Subcutaneous adipose tissue (tissue), 4 donors: ENCODE measurements around the gene PCGF2. TPM values are rescaled to one million over a fixed set of nuclear protein-coding genes. Genes with fewer than 3 reads are reported as not detected.

Experiments
- total RNA-seq, 4 donors: library from RNA; depleted of rRNA; stranded (reverse); fragments of >200 nt; gene quantifications; one replicate each; pipeline ENCODE4 v1.1.0, GENCODE V29; 2016
- TF ChIP-seq, protein P1 (sequence below): fragments of 450-650 bp; IDR thresholded peaks from one replicate; pipeline ENCODE4 v1.5.1; 2016; ENCODE audit warnings: low read depth, mild to moderate bottlenecking, control low read depth, antibody characterized with exemption, moderate library complexity

PCGF2 gene
- total RNA-seq, 4 donors from 2014 or later: 4.1 to 10.7 (median 7.4) TPM

DNA sequence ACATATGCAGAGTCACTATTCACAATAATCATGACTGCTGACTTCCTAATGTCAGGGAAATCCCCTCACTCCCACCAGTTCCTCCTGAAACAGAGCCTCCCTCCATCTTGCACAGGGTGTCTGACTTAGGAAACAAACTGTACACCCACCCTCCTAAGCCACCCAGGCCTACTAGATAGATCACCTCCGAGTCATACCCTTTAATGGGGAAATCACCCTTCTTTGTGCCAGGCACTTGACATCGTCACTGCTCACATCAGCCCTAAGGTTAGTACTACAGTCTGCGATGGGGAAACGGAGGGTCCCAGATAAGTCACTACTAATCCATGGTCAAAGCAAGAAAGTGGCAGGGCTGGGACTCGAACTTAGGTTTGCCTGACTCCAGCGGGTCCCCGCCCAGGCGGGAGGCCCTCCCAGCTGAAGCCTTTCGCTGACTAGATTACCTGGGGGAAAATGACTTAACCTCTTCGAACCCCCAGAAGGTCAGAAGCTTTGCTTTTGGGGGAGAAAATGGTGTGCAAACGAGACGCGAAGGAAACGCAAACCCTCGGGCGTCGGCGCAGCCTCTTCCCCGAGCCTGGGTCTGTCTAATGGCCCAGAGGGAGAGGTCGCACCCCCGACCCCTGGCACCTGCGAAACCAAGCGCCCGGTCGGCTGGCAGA, 46.5 kb downstream of the PCGF2 start:
- TF ChIP-seq, protein P1, sequence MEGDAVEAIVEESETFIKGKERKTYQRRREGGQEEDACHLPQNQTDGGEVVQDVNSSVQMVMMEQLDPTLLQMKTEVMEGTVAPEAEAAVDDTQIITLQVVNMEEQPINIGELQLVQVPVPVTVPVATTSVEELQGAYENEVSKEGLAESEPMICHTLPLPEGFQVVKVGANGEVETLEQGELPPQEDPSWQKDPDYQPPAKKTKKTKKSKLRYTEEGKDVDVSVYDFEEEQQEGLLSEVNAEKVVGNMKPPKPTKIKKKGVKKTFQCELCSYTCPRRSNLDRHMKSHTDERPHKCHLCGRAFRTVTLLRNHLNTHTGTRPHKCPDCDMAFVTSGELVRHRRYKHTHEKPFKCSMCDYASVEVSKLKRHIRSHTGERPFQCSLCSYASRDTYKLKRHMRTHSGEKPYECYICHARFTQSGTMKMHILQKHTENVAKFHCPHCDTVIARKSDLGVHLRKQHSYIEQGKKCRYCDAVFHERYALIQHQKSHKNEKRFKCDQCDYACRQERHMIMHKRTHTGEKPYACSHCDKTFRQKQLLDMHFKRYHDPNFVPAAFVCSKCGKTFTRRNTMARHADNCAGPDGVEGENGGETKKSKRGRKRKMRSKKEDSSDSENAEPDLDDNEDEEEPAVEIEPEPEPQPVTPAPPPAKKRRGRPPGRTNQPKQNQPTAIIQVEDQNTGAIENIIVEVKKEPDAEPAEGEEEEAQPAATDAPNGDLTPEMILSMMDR: no peak

GRCh38 chr17:38698760-38699159, 49.4 kb downstream of the PCGF2 start:
- TF ChIP-seq, protein P1: no peak

- TF ChIP-seq, protein P1: no peak
Observed at GRCh38 chr17:38697061-38697820, 50.9 kb downstream of the PCGF2 start.

- TF ChIP-seq, protein P1: no peak
Observed at GRCh38 chr17:38693700-38694329, 54.3 kb downstream of the PCGF2 start.

DNA sequence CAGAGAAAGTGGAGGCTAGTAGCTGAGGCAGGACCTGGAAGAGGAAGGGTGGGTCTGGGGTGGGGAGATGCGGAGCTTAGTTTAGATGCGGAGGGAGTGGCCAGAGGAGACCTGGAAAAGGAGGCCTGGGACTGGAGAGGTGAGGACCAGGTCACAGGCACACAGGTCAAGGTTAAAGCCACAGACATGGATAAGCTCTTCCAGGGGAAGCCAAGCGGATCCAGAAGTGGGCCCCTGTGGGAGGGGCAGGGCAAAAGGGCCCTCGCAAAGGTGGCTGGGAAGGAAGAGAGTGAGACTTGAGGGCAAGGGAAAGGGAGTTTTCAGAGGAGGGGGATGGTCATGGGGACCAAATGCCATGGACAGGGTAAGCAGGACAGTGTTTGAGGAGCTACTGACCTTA, 57.0 kb downstream of the PCGF2 start:
- TF ChIP-seq, protein P1: no peak

DNA sequence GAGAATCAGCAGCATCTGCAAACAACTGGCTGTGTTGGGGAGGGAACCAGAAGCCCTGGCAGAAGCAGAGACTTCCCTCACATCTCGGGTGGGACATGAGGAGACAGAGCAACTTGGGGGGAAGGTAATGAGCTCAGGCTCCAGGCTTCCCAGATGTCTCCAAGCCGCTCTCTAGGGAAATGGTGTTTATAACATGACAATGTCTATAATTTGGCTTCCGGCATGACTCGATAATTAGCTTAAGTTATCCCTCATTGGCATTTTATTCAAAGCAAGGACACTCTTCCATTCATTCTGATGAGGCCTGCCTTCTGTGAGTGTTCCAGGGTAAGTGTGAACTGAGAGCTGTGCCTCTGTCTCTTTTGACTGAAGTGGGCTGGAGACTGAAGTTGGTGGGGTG, 57.8 kb downstream of the PCGF2 start:
- TF ChIP-seq, protein P1: no peak

- TF ChIP-seq, protein P1: no peak
Observed at GRCh38 chr17:38687286-38687685, 60.9 kb downstream of the PCGF2 start.
